ENCODE data around the gene STK16. TPM values are rescaled to one million over a fixed set of nuclear protein-coding genes. Genes with fewer than 3 reads are reported as not detected.
A peak's percentile ranks its signal among the peaks of the same experiment; 100 is the strongest.

STK16 gene
- total and polyA plus RNA-seq, 2 of the 13 experiments (the other 11 are each of a cell fraction or from before 2014, with no cell fraction given), result 28.0 to 50.9 TPM

DNA sequence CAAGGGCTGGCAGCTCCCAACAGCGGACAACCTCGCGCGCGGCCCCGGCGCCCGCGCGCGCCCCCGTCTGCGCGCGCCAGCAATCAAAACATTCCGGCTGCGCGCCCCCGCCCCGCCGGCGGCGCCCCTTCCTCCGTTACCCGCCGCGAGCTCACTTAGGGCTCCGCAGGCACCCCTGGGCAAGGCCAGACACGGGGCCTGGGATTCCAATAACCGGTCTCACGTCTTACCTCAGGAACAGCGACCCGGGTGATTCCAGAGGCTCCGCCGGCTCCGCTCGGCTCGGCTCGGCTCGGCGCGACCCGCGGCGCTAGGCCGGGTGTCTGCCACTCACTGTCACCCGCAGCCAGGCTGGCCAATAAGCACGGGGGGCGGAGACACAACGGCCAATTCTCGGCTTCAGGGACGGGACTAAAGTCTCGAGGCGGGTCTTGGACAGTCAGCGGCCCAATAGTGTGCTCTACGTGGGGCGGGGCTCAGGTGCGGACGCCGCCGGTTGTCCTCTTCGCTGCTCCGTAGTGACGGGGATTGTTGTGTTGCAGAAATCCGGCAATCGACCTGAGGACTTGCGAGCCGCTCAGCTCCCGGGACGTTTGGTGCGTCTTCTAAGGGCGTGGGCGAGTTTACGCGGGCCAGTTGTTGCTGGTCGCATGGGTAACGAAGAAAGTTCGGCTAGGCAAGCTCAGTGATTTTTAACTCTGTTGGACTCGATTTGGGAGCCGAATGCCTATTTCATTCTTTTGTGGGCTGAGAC is 15.8 kb upstream of the STK16 start, which contains the start of the genes ANKZF1 and ATG9A (continued):
- TF ChIP-seq GABPB1 (CRISPR knock-in tag; IDR thresholded peaks at IDR 0.05), result peak; percentile 81
- peak; percentile 85 to 92 for TF ChIP-seq POLR2A (IDR thresholded peaks at IDR 0.05; ENCODE audit: insufficient read depth in 1 of 2, low read depth in 2 of 2, low read length in 2 of 2)
- peak; percentile 53 for TF ChIP-seq ZMAT3 (CRISPR knock-in tag; conservative IDR thresholded peaks at IDR 0.05)
- TF ChIP-seq, protein P1, sequence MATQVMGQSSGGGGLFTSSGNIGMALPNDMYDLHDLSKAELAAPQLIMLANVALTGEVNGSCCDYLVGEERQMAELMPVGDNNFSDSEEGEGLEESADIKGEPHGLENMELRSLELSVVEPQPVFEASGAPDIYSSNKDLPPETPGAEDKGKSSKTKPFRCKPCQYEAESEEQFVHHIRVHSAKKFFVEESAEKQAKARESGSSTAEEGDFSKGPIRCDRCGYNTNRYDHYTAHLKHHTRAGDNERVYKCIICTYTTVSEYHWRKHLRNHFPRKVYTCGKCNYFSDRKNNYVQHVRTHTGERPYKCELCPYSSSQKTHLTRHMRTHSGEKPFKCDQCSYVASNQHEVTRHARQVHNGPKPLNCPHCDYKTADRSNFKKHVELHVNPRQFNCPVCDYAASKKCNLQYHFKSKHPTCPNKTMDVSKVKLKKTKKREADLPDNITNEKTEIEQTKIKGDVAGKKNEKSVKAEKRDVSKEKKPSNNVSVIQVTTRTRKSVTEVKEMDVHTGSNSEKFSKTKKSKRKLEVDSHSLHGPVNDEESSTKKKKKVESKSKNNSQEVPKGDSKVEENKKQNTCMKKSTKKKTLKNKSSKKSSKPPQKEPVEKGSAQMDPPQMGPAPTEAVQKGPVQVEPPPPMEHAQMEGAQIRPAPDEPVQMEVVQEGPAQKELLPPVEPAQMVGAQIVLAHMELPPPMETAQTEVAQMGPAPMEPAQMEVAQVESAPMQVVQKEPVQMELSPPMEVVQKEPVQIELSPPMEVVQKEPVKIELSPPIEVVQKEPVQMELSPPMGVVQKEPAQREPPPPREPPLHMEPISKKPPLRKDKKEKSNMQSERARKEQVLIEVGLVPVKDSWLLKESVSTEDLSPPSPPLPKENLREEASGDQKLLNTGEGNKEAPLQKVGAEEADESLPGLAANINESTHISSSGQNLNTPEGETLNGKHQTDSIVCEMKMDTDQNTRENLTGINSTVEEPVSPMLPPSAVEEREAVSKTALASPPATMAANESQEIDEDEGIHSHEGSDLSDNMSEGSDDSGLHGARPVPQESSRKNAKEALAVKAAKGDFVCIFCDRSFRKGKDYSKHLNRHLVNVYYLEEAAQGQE (IDR thresholded peaks at IDR 0.05; ENCODE audit: borderline replicate concordance in 1 of 2, low read depth in 1 of 2, low read length in 2 of 2), result peak in 1 of 2 experiments; percentile 80; a peak in 1 of 4 replicates
- TF ChIP-seq, protein P2, sequence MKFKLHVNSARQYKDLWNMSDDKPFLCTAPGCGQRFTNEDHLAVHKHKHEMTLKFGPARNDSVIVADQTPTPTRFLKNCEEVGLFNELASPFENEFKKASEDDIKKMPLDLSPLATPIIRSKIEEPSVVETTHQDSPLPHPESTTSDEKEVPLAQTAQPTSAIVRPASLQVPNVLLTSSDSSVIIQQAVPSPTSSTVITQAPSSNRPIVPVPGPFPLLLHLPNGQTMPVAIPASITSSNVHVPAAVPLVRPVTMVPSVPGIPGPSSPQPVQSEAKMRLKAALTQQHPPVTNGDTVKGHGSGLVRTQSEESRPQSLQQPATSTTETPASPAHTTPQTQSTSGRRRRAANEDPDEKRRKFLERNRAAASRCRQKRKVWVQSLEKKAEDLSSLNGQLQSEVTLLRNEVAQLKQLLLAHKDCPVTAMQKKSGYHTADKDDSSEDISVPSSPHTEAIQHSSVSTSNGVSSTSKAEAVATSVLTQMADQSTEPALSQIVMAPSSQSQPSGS (CRISPR knock-in tag; IDR thresholded peaks at IDR 0.05), result peak; percentile 53
- TF ChIP-seq, protein P3, sequence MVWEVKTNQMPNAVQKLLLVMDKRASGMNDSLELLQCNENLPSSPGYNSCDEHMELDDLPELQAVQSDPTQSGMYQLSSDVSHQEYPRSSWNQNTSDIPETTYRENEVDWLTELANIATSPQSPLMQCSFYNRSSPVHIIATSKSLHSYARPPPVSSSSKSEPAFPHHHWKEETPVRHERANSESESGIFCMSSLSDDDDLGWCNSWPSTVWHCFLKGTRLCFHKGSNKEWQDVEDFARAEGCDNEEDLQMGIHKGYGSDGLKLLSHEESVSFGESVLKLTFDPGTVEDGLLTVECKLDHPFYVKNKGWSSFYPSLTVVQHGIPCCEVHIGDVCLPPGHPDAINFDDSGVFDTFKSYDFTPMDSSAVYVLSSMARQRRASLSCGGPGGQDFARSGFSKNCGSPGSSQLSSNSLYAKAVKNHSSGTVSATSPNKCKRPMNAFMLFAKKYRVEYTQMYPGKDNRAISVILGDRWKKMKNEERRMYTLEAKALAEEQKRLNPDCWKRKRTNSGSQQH (CRISPR knock-in tag; IDR thresholded peaks at IDR 0.05; ENCODE audit: low read depth), result peak; percentile 66; the same call in 1 of the 2 replicates
- peak; percentile 82 for TF ChIP-seq ZNF160 (CRISPR knock-in tag; IDR thresholded peaks at IDR 0.05)
- peak; percentile 100 for TF ChIP-seq NFYC (CRISPR knock-in tag; IDR thresholded peaks at IDR 0.05)
- TF ChIP-seq WIZ (CRISPR knock-in tag; IDR thresholded peaks at IDR 0.05), result peak; percentile 2; the same call in 1 of the 2 replicates
- TF ChIP-seq AHR (CRISPR knock-in tag; IDR thresholded peaks at IDR 0.05), result peak; percentile 76; the same call in 1 of the 2 replicates
- TF ChIP-seq MEF2D (CRISPR knock-in tag; IDR thresholded peaks at IDR 0.05), result peak; percentile 80; the same call in 1 of the 2 replicates
- TF ChIP-seq, protein P4, sequence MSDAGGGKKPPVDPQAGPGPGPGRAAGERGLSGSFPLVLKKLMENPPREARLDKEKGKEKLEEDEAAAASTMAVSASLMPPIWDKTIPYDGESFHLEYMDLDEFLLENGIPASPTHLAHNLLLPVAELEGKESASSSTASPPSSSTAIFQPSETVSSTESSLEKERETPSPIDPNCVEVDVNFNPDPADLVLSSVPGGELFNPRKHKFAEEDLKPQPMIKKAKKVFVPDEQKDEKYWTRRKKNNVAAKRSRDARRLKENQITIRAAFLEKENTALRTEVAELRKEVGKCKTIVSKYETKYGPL (CRISPR knock-in tag; IDR thresholded peaks at IDR 0.05), result peak; percentile 35; the same call in 1 of the 2 replicates
- TF ChIP-seq HNRNPLL (IDR thresholded peaks at IDR 0.05; ENCODE audit: low read depth, low read length, poor library complexity, severe bottlenecking), result peak; percentile 80
- TF ChIP-seq, protein P5, sequence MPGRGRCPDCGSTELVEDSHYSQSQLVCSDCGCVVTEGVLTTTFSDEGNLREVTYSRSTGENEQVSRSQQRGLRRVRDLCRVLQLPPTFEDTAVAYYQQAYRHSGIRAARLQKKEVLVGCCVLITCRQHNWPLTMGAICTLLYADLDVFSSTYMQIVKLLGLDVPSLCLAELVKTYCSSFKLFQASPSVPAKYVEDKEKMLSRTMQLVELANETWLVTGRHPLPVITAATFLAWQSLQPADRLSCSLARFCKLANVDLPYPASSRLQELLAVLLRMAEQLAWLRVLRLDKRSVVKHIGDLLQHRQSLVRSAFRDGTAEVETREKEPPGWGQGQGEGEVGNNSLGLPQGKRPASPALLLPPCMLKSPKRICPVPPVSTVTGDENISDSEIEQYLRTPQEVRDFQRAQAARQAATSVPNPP (CRISPR knock-in tag; IDR thresholded peaks at IDR 0.05), result peak; percentile 70; the same call in 1 of the 2 replicates
- peak; percentile 90; the same call in 1 of the 2 replicates for TF ChIP-seq GLI4 (CRISPR knock-in tag; IDR thresholded peaks at IDR 0.05; ENCODE audit: borderline replicate concordance)
- peak; percentile 49 for TF ChIP-seq MEIS2 (CRISPR knock-in tag; IDR thresholded peaks at IDR 0.05)
- TF ChIP-seq, protein P6, sequence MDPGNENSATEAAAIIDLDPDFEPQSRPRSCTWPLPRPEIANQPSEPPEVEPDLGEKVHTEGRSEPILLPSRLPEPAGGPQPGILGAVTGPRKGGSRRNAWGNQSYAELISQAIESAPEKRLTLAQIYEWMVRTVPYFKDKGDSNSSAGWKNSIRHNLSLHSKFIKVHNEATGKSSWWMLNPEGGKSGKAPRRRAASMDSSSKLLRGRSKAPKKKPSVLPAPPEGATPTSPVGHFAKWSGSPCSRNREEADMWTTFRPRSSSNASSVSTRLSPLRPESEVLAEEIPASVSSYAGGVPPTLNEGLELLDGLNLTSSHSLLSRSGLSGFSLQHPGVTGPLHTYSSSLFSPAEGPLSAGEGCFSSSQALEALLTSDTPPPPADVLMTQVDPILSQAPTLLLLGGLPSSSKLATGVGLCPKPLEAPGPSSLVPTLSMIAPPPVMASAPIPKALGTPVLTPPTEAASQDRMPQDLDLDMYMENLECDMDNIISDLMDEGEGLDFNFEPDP (CRISPR knock-in tag; conservative IDR thresholded peaks at IDR 0.05), result no peak
